NCI-H2029 treated with DMSO at 0.1 percent for 48 hours (cell line): ENCODE measurements around the gene FOXO1.

Experiments used
- DNase-seq: peaks from one replicate; lab custom pipeline; 2025; lab: John Stamatoyannopoulos, UW

The FOXO1 gene

DNA sequence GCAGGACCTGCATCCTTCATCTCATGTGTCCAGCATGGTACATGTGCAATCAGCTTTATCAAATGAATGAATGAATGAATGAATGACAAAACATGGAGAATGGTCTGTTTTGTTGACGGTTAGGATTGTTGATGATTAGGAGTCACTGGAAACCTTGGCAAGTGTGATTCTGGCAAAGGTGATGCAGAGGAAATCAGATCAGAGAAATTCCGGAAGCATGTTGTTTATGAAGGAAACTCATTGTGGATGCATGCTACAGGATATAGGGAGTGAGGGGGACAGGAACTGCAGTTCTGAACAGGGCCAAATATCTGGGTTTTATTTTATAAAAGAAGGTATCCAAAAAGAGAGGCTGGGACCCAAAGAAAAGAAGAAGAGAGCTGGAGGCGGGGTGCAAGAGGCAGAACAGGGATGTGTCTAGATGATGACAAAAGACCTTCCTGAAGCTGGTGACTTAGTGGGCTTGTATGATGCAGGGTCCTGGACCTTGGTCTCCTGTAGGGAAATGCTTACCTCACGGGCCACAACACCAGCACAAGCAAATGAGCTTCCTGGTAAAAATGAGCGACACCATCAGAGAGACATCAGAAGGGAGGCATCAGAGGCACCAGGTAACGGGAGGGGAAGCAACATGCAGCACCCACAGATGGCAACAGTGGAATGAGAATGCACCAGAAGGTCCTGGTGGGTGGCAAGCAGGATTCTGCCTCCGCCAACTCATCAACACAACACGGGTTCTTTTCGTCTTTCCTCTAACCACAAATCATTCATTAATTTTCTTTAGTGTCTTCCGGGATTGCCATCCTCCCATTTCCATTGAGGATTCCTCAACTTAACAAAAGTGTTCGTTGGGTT lies 159.6 kb downstream of the FOXO1 start:
- no peak for DNase-seq
